ENCODE results near the gene SMARCC1. TPM values are rescaled to one million over a fixed set of nuclear protein-coding genes. Genes with fewer than 3 reads are reported as not detected.

Gene SMARCC1
- total and polyA plus RNA-seq, 10 donors, result 10.5 to 82.9 (median 44.7) TPM

- H3K4me3 ChIP-seq, result no peak overlapping the region
- DNase-seq, result no peak
- H3K27me3 ChIP-seq (replicated peaks in 1 of 7), result peaks cover 0 to 8% (median 0%) of the 10 kb centered on the region in 7 donors
- peaks cover 0 to 7% (median 0%) of the 10 kb centered on the region in 8 donors for H3K9me3 ChIP-seq
- H3K4me1 ChIP-seq, result no peaks in the 10 kb centered on the region
- H3K27ac ChIP-seq, result no peak overlapping the region
- TF ChIP-seq CTCF (IDR thresholded peaks at IDR 0.05 in 8 of 11, conservative IDR thresholded peaks at IDR 0.05 in 3 of 11) (no peak), POLR2A (IDR thresholded peaks at IDR 0.05) (no peak), POLR2AphosphoS5 (IDR thresholded peaks at IDR 0.05) (no peak)
- H3K36me3 ChIP-seq, result no peaks in the 10 kb centered on the region
- intact Hi-C loops (cut with DNase I; ENCODE audit: low total_unique reads), result no loop called here
- WGBS, 5 donors, result 86 to 98% (median 95%) methylated on average over 2 of the region's 2 CpGs
These were observed 225.3 kb downstream of the SMARCC1 start for GRCh38 chr3:47556351-47556750.

DNA sequence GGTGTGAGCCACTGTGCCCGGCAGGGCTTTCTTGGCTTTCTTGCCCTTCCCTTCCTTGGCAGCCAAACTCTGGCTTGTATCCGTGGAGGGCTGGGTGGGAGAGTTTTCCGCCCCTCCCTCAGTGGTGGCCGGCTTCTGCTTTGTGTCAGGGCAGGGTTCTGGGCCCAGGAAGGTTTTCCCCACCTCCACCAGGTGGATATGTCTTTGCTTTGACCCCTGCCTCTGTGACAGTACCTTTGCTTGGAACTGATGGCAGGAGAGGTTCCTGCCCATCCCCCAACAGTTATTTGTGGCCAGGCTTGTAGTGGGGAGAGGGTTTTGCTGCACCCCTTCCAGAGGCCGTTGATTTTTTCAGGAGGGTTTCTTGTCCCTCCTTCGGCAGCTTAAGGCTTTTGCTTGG, 227.4 kb downstream of the SMARCC1 start:
- intact Hi-C loops (cut with DNase I; ENCODE audit: low total_unique reads), result no loop called here
- WGBS, 5 donors, result 72 to 86% (median 82%) methylated on average over 6 of the region's 6 CpGs

GRCh38 chr3:47553407-47553806, 228.3 kb downstream of the SMARCC1 start:
- intact Hi-C loops (cut with DNase I; ENCODE audit: low total_unique reads), result no loop called here
- Histone ChIP-seq H3K4me1 (no peaks in the 10 kb centered on the region), H3K27ac (no peak overlapping the region), H3K9me3 (peaks cover 0 to 7% (median 0%) of the 10 kb centered on the region in 8 donors), H3K36me3 (no peaks in the 10 kb centered on the region), H3K27me3 (replicated peaks in 1 of 7) (peaks cover 0 to 8% (median 0%) of the 10 kb centered on the region in 7 donors), H3K4me3 (no peak overlapping the region)
- 84 to 90% (median 88%) methylated on average over 7 of the region's 7 CpGs for WGBS, 5 donors
- no peak for TF ChIP-seq CTCF (IDR thresholded peaks at IDR 0.05 in 8 of 11, conservative IDR thresholded peaks at IDR 0.05 in 3 of 11)
- no peak for TF ChIP-seq POLR2A (IDR thresholded peaks at IDR 0.05)
- TF ChIP-seq POLR2AphosphoS5 (IDR thresholded peaks at IDR 0.05), result no peak
- DNase-seq, result no peak

More for the DNA sequence above, 227.4 kb downstream of the SMARCC1 start:
- no peak overlapping the region for H3K27ac ChIP-seq
- peaks cover 0 to 8% (median 0%) of the 10 kb centered on the region in 7 donors for H3K27me3 ChIP-seq (replicated peaks in 1 of 7)
- H3K9me3 ChIP-seq, result peaks cover 0 to 7% (median 0%) of the 10 kb centered on the region in 8 donors
- no peaks in the 10 kb centered on the region for H3K4me1 ChIP-seq
- H3K4me3 ChIP-seq, result no peak overlapping the region
- DNase-seq, result no peak
- H3K36me3 ChIP-seq, result no peaks in the 10 kb centered on the region
- TF ChIP-seq POLR2AphosphoS5 (IDR thresholded peaks at IDR 0.05), result no peak
- no peak for TF ChIP-seq POLR2A (IDR thresholded peaks at IDR 0.05)
- no peak for TF ChIP-seq CTCF (IDR thresholded peaks at IDR 0.05 in 8 of 11, conservative IDR thresholded peaks at IDR 0.05 in 3 of 11)

DNA sequence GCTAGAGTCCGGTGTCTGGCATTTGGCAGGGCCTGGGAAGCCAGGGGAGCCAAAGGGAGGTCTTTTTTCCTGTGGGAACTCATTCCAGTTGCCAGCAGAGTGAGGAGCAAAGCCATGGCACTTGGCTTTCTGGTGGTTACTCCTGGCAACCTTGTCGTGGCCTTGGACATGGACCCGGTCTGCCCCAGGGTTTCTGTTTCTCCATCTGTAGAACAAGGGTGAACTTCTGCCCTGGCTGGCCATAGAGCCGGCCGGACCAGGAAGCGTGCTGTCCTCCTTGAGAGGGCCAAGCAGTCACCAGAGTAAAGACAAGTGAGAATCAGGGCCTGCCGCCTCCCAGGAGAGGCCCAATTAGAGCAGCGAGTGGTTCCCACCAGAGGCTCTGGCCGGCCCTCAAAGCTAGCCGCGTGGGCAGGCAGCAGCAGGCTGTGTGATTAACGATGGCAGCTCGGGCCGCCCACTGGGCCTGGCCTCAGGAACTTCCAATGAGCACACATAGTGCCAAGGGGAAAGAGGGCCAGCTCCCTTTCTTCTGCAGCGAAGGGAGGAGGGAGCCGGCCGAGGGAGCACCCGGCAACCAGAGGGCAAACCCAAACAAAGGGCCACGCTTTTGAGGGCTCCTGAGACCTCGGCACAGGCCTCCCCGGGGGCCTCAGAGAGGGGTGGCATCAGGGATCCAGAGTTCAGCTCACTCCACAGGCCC, 239.1 kb downstream of the SMARCC1 start:
- Histone ChIP-seq H3K36me3 (no peaks in the 10 kb centered on the region), H3K4me1 (no peaks in the 10 kb centered on the region), H3K27ac (peak overlapping the region in 1 of 8 donors; percentile 17), H3K4me3 (no peak overlapping the region), H3K9me3 (no peaks in the 10 kb centered on the region), H3K27me3 (replicated peaks in 1 of 7) (peaks cover 0 to 7% (median 0%) of the 10 kb centered on the region in 7 donors)
- DNase-seq, result no peak
- intact Hi-C loops (cut with DNase I; ENCODE audit: low total_unique reads), result no loop called here
- 58 to 79% (median 73%) methylated on average over 16 to 21 of the region's 21 CpGs for WGBS, 5 donors
- TF ChIP-seq POLR2AphosphoS5 (IDR thresholded peaks at IDR 0.05) (peak in 2 of 3 donors; percentile 43 to 44), POLR2A (IDR thresholded peaks at IDR 0.05) (no peak)

All from spleen (tissue), 11 donors.